Forelimb muscle (tissue), 1 donor: ENCODE results near the gene GALNT12. TPM values are rescaled to one million over a fixed set of nuclear protein-coding genes. Genes with fewer than 3 reads are reported as not detected.

Experiments used
- DNase-seq: peaks from one replicate; pipeline ENCODE4 v3.0.0-alpha.2; 2013; ENCODE audit warnings: low read depth
- polyA plus RNA-seq: library from polyadenylated mRNA; unstranded; fragments of 120-200 nt; gene quantifications from one replicate; pipeline ENCODE4 v1.2.1, GENCODE V29; 2013; ENCODE audit not compliant: insufficient read length

GALNT12 gene
- polyA plus RNA-seq, 1 donor = 2.0 TPM

DNA sequence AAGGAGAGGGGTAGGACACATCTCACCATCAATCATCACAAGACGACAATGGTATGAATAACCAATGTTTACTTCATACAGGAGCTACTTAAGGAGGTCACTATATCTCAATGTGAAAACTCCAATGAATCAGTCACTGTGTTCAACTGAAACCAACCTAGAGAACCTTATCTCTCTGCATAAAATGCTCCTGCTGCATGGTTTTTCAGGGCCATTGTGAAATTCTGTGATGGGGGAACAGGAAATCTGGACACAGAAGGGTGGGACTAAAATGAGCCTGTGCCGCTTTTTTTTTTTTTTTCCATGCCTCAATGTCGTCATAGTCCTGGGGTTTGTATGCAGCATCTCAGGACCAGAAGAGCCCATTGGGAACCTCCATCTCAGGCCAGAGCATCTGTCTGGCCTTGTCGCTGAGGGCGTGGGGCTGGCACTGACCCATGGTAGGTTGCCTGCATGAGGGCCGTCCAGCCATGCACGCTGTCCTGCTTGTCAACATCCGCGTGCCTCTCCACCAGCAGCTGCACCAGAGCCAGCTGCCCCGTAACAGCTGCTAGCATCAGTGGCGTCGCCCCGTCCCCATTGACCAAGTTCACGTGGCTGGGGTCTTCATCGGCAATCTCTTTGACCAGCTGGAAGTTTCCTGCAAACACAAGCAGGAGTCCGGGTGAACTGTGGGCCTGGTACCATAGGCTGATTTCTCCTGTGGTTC lies 23.8 kb upstream of the GALNT12 start:
- no peak for DNase-seq

DNA sequence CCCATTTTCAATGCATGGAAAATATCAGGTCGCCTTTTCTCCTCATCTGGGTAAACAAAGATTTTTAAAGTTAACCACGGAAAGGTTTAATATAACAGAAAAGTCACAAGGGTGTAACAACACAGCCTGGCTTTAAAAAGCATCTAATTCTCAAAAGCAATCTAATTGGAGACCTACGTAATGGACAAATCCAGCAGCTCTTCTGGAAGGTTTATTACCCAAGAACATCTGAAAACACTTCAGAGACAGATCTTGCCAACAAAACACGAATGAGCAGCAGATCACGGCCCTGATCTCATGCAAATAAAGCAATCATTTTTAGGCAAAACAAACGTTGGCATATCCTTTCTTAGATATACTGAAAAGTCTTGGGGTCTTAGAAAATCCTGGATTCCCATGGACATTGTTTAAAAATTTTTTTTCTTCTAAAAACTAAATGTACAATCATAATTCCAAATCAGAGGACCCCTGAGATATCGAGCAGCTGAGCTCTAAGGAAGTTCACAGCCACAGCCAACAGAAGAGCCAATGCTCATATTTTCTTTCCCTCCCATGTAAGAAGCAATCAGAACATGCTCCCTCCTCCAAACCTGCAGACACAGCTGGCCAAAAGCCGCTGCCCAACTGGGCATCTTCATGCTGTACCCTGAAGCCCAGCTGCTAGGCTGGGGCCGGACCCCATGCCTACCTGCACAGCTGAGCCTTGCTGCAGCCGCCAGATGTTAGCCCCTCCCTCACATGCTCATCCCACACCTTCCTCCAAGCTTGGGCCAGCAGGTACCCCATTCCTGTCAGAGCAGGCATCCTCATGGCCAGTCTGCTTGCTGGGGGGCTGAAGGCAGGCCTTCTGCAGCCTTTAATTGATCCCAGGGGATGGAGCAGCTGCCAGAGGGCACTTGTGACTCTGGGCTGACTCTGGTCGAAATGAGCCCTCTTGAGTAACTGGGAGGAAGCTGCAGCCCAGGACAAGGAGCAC lies 22.4 kb upstream of the GALNT12 start:
- peak; percentile 52 for DNase-seq

DNA sequence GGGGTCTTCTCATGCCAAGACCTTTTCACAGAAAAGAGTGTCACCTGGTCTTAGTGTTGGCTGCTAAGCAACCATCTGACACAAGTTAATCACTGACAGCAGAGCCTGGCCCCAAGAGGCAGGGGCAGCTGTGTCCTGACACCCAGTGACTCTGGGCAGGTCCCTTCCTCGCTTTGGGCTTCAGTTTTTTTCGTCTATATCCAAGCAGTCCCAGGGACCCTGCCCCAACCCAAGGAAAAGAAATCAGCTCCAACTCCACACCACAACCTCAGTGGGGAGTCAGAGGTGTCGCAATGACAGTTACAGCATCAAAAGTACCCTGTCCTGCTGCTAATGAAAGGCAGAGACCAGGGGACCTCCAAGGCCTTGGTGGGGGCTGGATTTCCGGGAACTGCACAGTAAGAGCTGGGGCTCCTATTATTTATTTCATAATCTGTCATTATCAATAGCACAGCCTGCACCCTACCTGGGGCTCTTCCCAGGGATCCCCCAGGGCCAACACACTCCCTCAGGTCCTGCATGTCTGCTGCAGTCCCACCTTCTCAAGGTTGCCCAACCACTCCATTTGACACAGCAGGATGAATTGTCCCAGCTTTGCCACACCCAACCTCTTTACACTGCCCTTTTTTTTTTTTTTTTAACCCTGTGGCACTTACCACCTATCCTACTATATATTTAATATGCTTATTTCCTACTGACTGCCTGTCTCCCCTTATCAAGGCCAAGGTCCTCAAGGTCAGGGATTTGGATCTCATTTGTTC lies 20.5 kb upstream of the GALNT12 start:
- no peak for DNase-seq

DNA sequence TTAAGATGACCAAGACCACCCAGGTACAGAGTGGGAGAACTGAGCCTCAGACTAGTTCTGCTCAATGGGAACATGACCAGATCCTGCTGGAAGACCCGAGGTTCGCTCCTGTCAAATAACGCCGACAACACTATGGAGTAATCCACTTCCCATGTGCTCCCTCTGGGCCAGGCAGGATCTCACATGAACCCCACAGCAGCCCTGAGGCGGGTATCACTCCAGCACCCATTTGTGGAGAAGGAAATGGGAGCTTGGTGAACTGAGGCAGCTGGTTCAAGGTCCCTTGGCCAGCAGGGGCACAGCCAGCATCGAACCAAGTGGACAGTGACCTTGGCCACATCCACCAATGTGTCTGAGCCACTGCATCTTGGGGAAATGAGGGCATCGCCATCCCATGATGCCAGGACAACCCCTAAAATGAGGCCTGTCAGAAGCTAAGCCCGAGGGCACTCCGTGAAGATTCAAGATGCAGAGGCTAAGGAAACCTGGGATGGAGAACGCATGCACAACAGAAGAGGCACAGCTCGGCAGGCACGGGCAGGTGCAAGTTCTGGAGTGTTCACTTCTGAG lies 19.6 kb upstream of the GALNT12 start:
- DNase-seq = no peak

DNA sequence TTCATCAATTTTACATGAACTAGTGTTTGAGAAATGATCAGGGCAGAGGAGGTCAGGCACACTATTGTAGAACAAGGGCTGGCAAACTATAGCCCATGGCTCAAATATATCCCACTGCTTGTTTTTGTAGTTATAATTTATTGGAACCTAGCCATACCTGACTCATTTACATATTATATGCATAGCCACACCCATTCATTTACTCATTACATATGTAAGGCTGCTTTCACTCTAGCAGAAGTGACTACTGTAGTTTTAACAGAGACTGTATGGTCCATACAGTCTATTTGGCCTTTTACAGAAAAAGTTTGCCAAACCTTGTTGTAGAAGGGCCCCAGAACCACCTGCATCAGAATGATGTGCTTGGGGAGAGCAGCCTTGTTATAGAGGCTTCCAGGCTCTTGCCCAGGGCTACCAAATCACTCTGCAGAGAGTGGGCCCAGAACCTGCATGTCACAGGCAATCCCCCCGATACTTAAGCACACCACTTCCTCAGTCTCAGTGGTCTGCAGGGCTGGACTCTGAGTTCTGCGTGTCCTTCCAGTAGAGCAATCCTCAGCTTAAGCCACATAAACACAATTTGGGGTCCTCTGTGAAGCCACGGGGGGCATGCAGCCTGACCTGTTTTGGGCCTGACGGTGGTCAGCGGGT lies 17.9 kb upstream of the GALNT12 start:
- no peak for DNase-seq

DNA sequence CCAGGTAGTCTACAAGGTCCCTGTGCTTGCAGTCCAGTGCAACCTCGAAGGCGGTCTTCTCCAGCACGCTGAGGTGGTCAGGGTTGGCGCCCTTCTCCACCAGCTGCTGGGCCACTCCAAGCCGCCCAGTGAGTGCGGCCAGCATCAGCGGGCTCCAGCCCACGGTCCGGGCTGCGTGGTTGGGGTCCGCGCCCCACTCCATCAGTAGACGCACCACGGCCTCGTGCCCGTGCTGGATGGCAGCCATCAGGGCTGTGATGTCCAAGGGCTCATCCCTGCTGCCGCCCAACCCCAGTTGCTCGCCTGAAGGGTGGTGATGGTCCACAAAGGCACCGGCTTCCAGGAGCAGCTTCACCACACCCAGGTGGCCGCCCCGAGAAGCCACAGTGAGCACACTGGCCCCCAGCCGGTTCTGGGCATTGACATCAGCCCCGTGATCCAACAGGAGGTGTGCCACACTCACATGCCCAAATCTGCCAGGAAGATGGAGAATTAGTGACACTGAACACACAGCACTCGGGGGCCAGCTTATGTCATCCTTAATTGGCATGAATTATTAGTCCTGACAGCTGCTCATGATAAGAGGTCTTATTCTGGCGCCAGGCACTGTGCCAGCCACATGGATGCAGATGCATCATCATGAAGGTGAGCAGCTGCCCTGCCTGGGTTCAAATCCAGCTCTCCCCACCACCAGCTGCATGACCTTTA lies 17.2 kb upstream of the GALNT12 start:
- DNase-seq = no peak

DNA sequence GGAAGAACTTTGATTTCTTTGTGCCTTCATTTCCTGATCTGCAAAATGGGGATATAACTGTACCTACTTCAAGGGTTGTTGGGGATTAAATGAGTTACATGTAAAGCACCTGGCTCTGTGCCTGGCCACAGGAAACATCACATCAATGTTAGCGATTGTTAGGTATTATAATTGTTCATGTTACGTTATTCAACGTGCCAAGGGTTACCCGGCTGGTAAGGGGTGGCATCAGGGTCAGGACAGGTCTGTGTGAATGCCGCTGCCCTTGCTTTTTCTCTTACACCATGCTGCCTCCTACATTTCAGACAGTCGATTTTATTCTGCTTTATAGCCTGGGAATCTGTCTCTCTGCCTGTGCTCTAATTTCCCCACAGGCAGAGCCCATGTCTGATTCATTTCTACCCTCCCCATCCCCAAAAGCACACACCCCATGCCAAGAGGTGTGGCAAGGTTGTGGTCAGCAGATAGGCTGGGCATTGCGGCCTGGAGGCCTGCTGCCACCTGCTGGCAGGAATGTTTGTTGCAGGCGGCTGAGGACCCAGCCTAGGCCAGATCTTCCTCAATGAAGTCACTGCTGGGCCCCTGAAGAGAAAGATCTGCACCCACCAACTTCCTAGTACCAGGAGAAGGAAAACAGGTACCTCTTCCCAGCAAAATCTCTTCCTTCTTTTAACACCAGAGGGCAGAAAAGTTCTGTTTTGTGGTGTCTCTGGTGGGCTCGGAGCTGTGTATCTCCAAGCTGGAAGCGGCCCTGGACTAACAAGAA lies 16.4 kb upstream of the GALNT12 start:
- DNase-seq = peak; percentile 35

DNA sequence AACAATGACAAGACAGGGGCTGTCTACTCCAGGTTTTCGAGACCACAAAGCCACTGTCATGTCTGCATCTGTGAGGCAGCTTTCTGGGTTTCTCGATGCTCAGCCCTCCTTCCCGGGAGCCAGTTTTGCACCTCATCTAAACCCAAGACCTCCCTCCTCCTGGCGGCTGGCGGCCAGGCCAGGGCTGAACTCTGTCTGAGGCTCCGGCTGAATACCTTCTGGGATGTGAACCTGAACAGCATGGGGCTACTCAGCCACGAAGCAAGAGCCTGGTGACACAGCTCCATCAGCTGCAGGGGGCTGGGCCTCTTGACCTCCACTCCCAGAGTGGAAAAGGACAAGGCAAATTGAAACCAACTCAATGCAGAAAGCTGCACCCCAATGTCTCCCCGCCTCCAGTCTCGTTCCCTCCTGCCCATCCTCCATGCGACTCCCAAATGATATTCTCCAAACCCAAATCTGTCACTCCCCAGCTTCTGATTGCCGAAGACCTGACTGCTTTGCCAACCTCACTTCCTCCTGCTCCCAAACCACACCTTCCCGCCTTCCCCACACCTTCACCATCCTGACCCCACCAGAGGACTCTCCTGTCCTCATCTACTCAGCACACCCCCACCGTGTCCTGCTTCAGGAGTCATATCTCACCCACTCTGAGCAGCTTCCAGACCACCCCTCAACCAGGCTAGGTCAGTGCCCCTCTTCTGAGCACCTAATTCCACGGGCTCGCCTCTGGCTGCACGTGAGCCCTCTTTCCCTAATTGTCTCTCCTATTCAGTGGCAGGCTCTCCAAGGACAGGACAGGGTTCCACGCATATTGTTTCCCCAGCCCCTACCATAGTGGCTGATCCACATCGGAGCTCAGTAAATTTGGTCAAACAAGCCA lies 15.6 kb upstream of the GALNT12 start:
- no peak for DNase-seq

DNA sequence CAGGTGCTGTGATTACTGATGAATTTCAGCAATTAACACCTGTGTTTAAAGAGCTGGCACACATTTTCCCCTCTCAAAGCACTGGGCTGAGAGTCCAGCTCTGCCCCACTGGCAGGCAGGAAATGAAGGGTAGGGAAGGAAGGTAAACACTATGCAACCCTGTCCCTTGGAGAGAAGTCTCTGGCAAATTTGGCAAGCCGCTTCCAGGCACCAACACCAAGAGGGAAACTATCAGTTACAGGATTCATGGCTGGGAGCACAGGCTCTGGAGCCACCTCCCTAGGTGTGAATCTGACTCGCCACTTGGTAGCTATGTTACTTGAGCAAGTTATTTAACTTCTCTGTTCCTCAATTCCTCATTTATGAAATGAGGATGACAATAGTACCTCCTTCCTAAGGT lies 14.4 kb upstream of the GALNT12 start:
- no peak for DNase-seq

DNA sequence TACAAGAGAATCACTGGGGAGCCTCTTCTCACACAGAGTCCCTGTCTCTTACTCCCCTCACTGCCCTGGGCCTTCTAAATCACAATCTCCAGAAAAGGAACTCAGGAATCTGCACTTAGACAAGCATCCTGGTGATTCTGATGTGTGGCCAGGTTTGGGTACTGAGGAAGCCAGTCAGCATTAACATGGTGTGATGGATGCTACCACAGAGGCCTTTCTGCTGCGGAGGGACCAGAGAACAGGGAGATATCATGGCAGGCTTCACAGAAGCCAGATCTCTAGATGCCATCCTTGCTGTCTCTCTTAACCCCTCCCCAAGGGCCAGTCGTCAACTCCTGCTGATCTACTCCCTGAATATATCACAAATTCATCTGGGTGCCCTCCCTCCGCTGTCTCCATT lies 12.7 kb upstream of the GALNT12 start:
- no peak for DNase-seq

DNA sequence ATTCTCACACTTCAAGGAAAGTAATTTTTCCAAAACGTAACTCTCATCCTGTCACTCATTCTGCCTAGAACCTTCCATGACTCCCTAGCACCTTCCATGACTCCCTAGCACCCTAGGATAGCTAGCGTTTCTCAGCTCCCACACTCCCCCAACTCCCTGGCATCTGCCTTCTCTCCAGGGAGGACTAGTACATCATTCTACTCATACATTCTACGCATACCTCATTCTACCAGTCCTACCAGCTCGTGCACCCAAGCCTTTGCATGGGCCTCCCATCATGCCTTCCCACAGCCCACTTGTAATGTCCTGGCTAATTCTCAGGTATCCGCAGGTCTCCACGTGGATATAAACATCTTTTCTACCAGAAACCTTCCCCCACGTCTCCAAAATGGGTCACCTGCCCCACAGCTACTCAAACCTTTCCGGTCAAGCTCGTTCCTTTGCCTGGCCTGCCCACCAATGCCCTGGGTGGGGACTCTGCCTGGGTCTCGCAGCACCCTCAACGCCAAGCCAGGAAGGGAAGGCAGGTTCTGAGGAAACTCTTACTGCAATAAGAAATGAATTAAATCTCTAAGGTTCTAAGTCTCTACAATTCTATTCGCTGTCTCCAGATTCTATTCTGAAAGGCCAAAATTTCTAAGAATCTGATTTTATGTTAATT lies 12.0 kb upstream of the GALNT12 start:
- DNase-seq = no peak

DNA sequence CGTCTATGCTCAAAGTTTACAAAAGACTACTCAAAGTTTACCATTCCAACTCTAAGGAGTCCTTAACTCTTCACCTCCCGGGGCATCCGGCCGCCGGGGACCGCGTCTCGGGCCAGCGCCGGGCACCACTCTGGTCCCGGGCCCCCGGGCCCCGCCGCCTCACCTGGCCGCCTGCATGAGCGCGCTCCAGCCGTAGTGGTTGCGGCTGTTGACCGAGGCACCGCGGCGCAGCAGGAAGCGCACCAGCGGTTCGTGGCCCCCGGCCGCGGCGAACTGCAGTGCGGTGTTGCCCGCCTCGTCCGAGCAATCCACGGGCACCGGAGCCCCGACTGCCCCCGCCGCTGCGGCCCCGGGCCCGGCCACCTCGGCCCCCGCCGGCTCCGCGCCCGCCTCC lies 11.5 kb upstream of the GALNT12 start:
- no peak for DNase-seq

DNA sequence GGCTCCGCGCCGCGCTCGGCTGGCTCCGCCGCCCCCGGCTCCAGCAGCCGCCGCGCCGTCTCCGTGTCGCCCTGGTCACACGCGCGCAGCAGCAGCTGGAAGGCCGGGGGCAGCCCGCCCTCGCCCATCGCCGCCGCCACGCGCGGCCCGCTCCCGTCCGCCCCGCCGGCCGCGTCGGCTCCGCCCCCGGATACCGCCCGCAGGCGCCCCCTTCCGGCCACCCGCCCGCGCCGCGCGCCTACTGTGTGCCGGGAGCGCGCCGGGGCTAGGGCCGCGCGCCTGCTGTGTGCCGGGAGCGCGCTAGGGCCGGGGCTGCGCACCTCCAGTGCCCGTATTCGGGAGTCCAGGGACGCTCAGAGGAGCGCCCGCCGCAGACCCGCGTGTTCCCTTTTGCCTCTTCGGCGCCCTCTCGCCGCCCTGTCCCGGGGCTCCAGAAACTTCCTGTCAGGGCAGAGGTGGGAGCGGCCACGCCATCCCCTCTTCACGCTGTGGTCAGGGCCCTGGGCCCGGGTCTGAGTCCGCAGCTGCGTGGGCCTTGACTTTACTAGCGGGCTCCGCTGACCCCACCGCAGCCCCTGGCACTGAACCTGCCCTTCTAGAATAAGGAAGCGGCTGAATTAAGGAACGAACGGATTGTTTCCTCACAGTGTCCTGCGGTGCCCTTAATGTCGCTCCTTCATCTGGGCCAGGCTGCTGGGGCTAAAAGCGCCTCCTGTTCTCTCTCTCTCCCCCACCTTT lies 10.9 kb upstream of the GALNT12 start, which contains the start of gene ANKS6:
Gene ANKS6 (minus strand): TSS at position 192 of the 738 bp plus-strand sequence. CDS start 64 bp downstream, at position 128.
- peak; percentile 38 for DNase-seq

DNA sequence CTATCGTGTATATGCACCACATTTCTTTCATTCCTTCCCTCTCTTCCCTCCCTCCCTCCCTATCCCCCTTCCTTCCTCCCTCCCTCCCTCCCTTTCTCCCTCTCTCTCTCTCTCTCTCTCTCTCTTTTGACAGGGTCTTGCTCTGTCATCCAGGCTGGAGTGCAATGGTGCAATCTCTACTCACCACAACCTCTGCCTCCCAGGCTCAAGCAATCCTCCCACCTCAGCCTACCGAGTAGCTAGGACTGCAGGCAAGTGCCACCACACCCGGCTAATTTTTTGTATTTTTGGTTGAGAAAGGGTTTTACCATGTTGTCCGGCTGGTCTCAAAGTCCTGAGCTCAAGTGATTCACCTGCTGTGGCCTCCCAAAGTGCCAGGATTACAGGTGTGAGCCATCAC lies 10.0 kb upstream of the GALNT12 start:
- no peak for DNase-seq

DNA sequence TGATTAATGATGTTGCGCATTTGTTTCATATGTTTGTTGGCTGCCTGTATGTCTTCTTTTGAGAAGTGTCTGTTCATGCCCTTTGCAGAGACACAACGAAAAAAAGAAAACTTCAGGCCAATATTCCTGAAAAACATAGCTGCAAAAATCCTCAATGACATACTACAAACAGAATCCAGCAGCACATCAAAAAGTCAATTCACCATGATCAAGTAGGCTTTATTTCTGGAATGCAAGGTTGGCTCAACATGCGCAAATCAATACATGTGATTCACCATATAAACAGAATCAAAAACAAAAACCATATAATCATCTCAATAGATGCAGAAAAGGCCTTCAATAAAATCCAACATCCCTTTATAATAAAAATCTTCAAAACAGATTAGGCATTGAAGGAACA lies 9.2 kb upstream of the GALNT12 start:
- no peak for DNase-seq

DNA sequence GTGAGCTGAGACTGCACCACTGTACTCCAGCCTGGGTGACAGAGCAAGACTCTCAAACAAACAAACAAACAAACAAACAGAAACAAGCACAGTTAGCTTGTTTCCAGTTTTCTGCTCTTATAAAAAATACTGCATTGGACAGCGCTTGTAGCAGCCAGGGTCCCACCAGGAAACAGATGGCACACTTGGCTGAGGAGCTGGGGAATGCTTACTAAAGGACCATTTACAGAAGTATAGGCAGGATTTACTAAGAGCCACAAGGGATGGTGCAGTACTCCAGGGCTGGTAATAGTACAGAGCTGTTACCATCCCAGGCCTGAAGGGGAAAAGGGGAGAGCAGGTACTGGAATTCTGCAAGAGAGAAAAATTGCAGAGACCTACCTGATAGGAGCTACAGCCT lies 5.9 kb upstream of the GALNT12 start:
- DNase-seq = no peak

DNA sequence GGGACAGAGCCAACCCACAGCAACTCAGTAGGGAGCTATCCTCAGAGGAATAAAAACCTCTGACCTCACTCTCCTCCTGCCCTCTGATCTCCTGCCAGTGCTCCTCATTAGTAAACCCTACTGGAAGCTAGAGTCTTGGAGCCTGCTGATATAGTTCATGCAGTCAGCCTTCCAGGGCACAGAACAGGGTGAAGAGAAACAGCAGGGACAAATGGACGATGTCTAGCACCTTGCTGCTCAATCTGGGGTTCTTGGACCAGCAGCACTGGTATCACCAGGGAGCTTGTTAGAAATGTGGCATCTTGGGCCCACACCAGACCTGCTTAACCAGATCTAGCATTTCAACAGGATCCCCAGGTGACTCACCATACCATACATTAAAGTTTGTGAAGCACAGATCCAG lies 5.5 kb upstream of the GALNT12 start:
- no peak for DNase-seq

DNA sequence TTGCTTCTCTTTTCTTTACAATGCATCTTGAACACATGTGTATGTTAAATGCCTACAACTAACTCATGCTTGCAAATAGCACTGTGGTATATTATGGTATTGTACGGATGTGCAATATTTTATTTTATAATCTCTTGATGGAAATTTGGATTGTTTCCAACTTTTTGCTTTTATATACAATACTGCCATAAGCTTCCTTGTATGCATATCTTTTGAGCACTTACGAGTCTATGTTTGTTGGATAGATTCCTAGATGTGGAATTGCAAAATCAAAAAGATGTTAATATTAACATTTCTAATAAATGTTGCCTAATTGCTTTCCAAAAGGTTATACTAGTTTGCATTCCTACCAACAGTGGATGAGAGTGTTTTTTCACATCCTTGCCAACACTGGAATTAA lies 3.4 kb upstream of the GALNT12 start:
- DNase-seq = no peak
